H1 (cell line): ENCODE measurements around the gene RFX1. TPM values are rescaled to one million over a fixed set of nuclear protein-coding genes. Genes with fewer than 3 reads are reported as not detected.

Experiments
- ASH2L ChIP-seq: fragments of 200-600, 300-600 bp; sonication (generic); IDR thresholded peaks from one replicate; pipeline ENCODE4 v1.7.1; 2017; ENCODE audit warnings: low read length
- ATF3 ChIP-seq: IDR thresholded peaks from 2 replicates; pipeline ENCODE4 v1.6.1; 2011; ENCODE audit warnings: low read depth, mild to moderate bottlenecking, low read length; ENCODE audit not compliant: insufficient read depth
- BRCA1 ChIP-seq: IDR thresholded peaks from 2 replicates; pipeline ENCODE4 v1.6.1; 2012; ENCODE audit warnings: low read depth, low read length, improper control_type of control experiment
- CEBPB ChIP-seq: IDR thresholded peaks from 2 replicates; pipeline ENCODE4 v1.6.1; 2012; ENCODE audit warnings: low read depth, low read length
- CREB1 ChIP-seq: IDR thresholded peaks from 2 replicates; pipeline ENCODE4 v1.6.1; 2012; ENCODE audit warnings: inconsistent platforms
- EGR1 ChIP-seq: IDR thresholded peaks from 2 replicates; pipeline ENCODE4 v1.6.1; 2011; ENCODE audit warnings: low read depth, low read length, borderline replicate concordance
- EP300 ChIP-seq, 2 experiments: IDR thresholded peaks; 1 replicate in 1 of 2; 2 replicates in 1 of 2; pipeline ENCODE4 v1.6.1; 2011 to 2012; ENCODE audit warnings: low read depth in 2 of 2, low read length in 2 of 2, mild to moderate bottlenecking in 2 of 2, borderline replicate concordance in 1 of 2, inconsistent platforms in 1 of 2, moderate library complexity in 1 of 2
- FOSL1 ChIP-seq: IDR thresholded peaks from 2 replicates; pipeline ENCODE4 v1.6.1; 2011; ENCODE audit warnings: mild to moderate bottlenecking, low read depth, low read length, moderate library complexity; ENCODE audit not compliant: insufficient read depth
- GABPA ChIP-seq: IDR thresholded peaks from 2 replicates; pipeline ENCODE4 v1.6.1; 2011; ENCODE audit warnings: mild to moderate bottlenecking, low read length, moderate library complexity, borderline replicate concordance; ENCODE audit not compliant: insufficient read depth
- GTF2F1 ChIP-seq: IDR thresholded peaks from 2 replicates; pipeline ENCODE4 v1.6.1; 2012; ENCODE audit warnings: low read depth, low read length, improper control_type of control experiment, borderline replicate concordance
- KDM1A ChIP-seq: fragments of 200-600, 300-600 bp; sonication (generic); IDR thresholded peaks from 2 replicates; pipeline ENCODE4 v1.7.1; 2016; ENCODE audit warnings: mild to moderate bottlenecking, low read length, borderline replicate concordance
- MAFK ChIP-seq: IDR thresholded peaks from 2 replicates; pipeline ENCODE4 v1.6.1; 2012; ENCODE audit warnings: low read depth, mild to moderate bottlenecking, improper control_type of control experiment, low read length
- NANOG ChIP-seq: IDR thresholded peaks from 2 replicates; pipeline ENCODE4 v1.6.1; 2011; ENCODE audit warnings: low read length, low read depth, mild to moderate bottlenecking, inconsistent platforms; ENCODE audit not compliant: insufficient read depth, poor library complexity, severe bottlenecking
- NRF1 ChIP-seq: IDR thresholded peaks from 2 replicates; pipeline ENCODE4 v1.6.1; 2011; ENCODE audit warnings: mild to moderate bottlenecking, low read depth, low read length, improper control_type of control experiment
- PHF8 ChIP-seq: fragments of 200-600 bp; sonication (generic); conservative IDR thresholded peaks from 2 replicates; pipeline ENCODE4 v1.7.1; 2012; ENCODE audit warnings: low read depth, mild to moderate bottlenecking, inconsistent platforms, low read length, moderate library complexity
- POLR2A ChIP-seq, 2 experiments: IDR thresholded peaks; 1 replicate in 1 of 2; 2 replicates in 1 of 2; pipeline ENCODE4 v1.6.1; 2011; ENCODE audit warnings: low read depth in 2 of 2, low read length in 2 of 2, mild to moderate bottlenecking in 2 of 2; ENCODE audit errors: control extremely low read depth in 1 of 2
- POU5F1 ChIP-seq: IDR thresholded peaks from 2 replicates; pipeline ENCODE4 v1.6.1; 2011; ENCODE audit warnings: low read depth, mild to moderate bottlenecking, low read length, moderate library complexity
- RNF2 ChIP-seq: fragments of 200-900, 300-1000 bp; sonication (generic); IDR thresholded peaks from 2 replicates; pipeline ENCODE4 v1.7.1; 2016; ENCODE audit warnings: borderline replicate concordance, low read depth, mild to moderate bottlenecking, antibody characterized with exemption, low read length; ENCODE audit not compliant: poor library complexity, severe bottlenecking; ENCODE audit errors: missing control alignments
- SIX5 ChIP-seq: IDR thresholded peaks from 2 replicates; pipeline ENCODE4 v1.6.1; 2011; ENCODE audit warnings: mild to moderate bottlenecking, low read depth, low read length
- SP2 ChIP-seq: IDR thresholded peaks from 2 replicates; pipeline ENCODE4 v1.6.1; 2012; ENCODE audit warnings: mild to moderate bottlenecking, low read length, inconsistent platforms
- SP4 ChIP-seq: IDR thresholded peaks from 2 replicates; pipeline ENCODE4 v1.6.1; 2012; ENCODE audit warnings: low read length, inconsistent platforms
- SRF ChIP-seq: IDR thresholded peaks from 2 replicates; pipeline ENCODE4 v1.6.1; 2011; ENCODE audit warnings: mild to moderate bottlenecking, low read depth, low read length, moderate library complexity
- TAF1 ChIP-seq: IDR thresholded peaks from 2 replicates; pipeline ENCODE4 v1.6.1; 2011; ENCODE audit warnings: mild to moderate bottlenecking, low read depth, low read length
- TEAD4 ChIP-seq: IDR thresholded peaks from 2 replicates; pipeline ENCODE4 v1.6.1; 2012; ENCODE audit warnings: low read depth, low read length, inconsistent platforms, mixed read lengths
- polyA plus RNA-seq, 7 experiments: library from polyadenylated mRNA; depleted of rRNA in 3 of 7; stranded (reverse) in 5 of 7; unstranded in 2 of 7; fragments of >200 nt in 5 of 7; fragments of 200-250 nt in 2 of 7; gene quantifications; 1 replicate in 5 of 7; 2 replicates in 1 of 7; 4 replicates in 1 of 7; pipeline versions ENCODE4 v1.2.1 to v1.2.3, GENCODE V29; 2011 to 2013; ENCODE audit warnings: missing spikeins in 2 of 7, mixed read lengths in 2 of 7
- total RNA-seq: library from RNA; stranded (reverse); fragmentation: NEBNext Ultra II Directional; extraction: Animal tissue kit (Norgen Biotek cat#: 25700); gene quantifications from 2 replicates; pipeline ENCODE4 v1.2.1, GENCODE V29; 2021
- TF ChIP-seq, protein P1 (sequence below): IDR thresholded peaks from 2 replicates; pipeline ENCODE4 v1.6.1; 2012; ENCODE audit warnings: inconsistent platforms

RFX1 gene
- total and polyA plus RNA-seq, 2 of the 8 experiments (the other 6 are each of a cell fraction or from before 2014, with no cell fraction given), result 4.9 to 17.0 TPM

GRCh38 chr19:14005349-14006084, 603 bp downstream of the RFX1 start (continued):
- TF ChIP-seq ATF3 (no peak), GABPA (no peak), SP2 (no peak), POU5F1 (no peak), CEBPB (no peak), KDM1A (peak; percentile 99), POLR2A (IDR thresholded peaks at IDR 0.05; ENCODE audit: control extremely low read depth in 1 of 2, low read depth in 2 of 2, low read length in 2 of 2) (peak; percentile 69 to 71), CREB1 (no peak; the same call in 1 of the 2 replicates), SP4 (no peak), EGR1 (no peak), TEAD4 (no peak), FOSL1 (no peak), RNF2 (no peak), PHF8 (peak; percentile 59; the same call in 1 of the 2 replicates), SIX5 (no peak), NRF1 (no peak), MAFK (no peak), EP300 (IDR thresholded peaks at IDR 0.05; ENCODE audit: borderline replicate concordance in 1 of 2, low read depth in 2 of 2, low read length in 2 of 2) (no peak), SRF (no peak), TAF1 (peak; percentile 76), BRCA1 (no peak), ASH2L (no peak), NANOG (no peak), GTF2F1 (no peak; the same call in 1 of the 2 replicates)
- TF ChIP-seq, protein P1, sequence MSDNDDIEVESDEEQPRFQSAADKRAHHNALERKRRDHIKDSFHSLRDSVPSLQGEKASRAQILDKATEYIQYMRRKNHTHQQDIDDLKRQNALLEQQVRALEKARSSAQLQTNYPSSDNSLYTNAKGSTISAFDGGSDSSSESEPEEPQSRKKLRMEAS, result no peak
